Measurements from ENCODE around the gene MYRFL.

DNA sequence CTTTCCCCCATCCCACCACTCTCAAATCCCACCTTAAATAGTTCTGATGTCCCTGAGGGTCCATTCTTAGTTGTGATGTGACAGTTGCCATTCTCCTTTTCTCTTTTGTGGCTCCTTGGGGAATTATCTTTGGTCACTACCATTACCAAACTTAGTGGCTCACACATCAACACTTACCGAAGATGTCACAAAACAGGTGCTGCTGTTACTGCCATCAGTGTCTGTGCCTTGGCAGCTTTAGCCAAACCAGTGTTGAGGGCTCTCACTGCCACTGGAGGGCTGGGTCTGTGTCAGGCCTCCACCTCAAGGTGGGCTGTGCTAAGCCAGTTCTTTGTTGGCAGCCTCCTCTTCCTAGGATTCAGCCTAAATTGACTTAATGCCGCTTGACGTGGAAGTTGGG, 144.0 kb downstream of the MYRFL start:
- no peak for TF ChIP-seq POLR2A (IDR thresholded peaks at IDR 0.05)
- TF ChIP-seq, protein P1, sequence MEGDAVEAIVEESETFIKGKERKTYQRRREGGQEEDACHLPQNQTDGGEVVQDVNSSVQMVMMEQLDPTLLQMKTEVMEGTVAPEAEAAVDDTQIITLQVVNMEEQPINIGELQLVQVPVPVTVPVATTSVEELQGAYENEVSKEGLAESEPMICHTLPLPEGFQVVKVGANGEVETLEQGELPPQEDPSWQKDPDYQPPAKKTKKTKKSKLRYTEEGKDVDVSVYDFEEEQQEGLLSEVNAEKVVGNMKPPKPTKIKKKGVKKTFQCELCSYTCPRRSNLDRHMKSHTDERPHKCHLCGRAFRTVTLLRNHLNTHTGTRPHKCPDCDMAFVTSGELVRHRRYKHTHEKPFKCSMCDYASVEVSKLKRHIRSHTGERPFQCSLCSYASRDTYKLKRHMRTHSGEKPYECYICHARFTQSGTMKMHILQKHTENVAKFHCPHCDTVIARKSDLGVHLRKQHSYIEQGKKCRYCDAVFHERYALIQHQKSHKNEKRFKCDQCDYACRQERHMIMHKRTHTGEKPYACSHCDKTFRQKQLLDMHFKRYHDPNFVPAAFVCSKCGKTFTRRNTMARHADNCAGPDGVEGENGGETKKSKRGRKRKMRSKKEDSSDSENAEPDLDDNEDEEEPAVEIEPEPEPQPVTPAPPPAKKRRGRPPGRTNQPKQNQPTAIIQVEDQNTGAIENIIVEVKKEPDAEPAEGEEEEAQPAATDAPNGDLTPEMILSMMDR (IDR thresholded peaks at IDR 0.05) = no peak
